COLO829 (cell line): ENCODE measurements around the gene FAM83C.

Experiments
- DNase-seq: peaks from one replicate; pipeline ENCODE4 v3.0.0; 2012; ENCODE audit warnings: low spot score

The FAM83C gene

GRCh38 chr20:35298264-35298663 lies 6.0 kb upstream of the FAM83C start:
- DNase-seq, result no peak

- DNase-seq, result no peak
These were observed 5.5 kb upstream of the FAM83C start for GRCh38 chr20:35297740-35298139.

- DNase-seq, result no peak
These were observed 4.9 kb upstream of the FAM83C start for GRCh38 chr20:35297155-35297554.

GRCh38 chr20:35296101-35296554 lies 3.9 kb upstream of the FAM83C start:
- DNase-seq, result no peak

GRCh38 chr20:35295674-35296073 lies 3.4 kb upstream of the FAM83C start:
- DNase-seq, result no peak

- no peak for DNase-seq
These were observed 2.8 kb upstream of the FAM83C start for GRCh38 chr20:35295058-35295457.

- DNase-seq, result no peak
These were observed 2.1 kb upstream of the FAM83C start for GRCh38 chr20:35294293-35294685.

GRCh38 chr20:35293303-35294292 lies 1.4 kb upstream of the FAM83C start:
- no peak for DNase-seq

- no peak for DNase-seq
These were observed 470 bp upstream of the FAM83C start for GRCh38 chr20:35292504-35293285.

- no peak for DNase-seq
These were observed 1.3 kb downstream of the FAM83C start for GRCh38 chr20:35290887-35291417.

- no peak for DNase-seq
These were observed 1.9 kb downstream of the FAM83C start for GRCh38 chr20:35290186-35290886.

- no peak for DNase-seq
These were observed 3.7 kb downstream of the FAM83C start for GRCh38 chr20:35288325-35289060.

GRCh38 chr20:35287509-35288324 lies 4.5 kb downstream of the FAM83C start:
- no peak for DNase-seq

- no peak for DNase-seq
These were observed 5.2 kb downstream of the FAM83C start for GRCh38 chr20:35286899-35287508.

- no peak for DNase-seq
These were observed 5.9 kb downstream of the FAM83C start for GRCh38 chr20:35286077-35286898.

GRCh38 chr20:35285806-35286076 lies 6.5 kb downstream of the FAM83C start:
- DNase-seq, result no peak

GRCh38 chr20:35284992-35285805 lies 7.0 kb downstream of the FAM83C start:
- DNase-seq, result no peak

GRCh38 chr20:35284267-35284991 lies 7.8 kb downstream of the FAM83C start, which contains the start of gene EIF6:
Gene EIF6 (minus strand): TSS chr20:35284772. CDS start chr20:35284487, 285 bp downstream.
- peak; percentile 87 for DNase-seq
